HepG2 (cell line): ENCODE results near the gene SOCS1. TPM values are rescaled to one million over a fixed set of nuclear protein-coding genes. Genes with fewer than 3 reads are reported as not detected.

Experiments
- ATAC-seq: fragments of 200-7000 bp; cut with Tn5 transposase; 3 replicates; pipeline ENCODE4 v1.9.1; 2020; ENCODE audit warnings: mild to moderate bottlenecking, moderate library complexity
- BruUV-seq: library from RNA; stranded (reverse); fragments of 400-500 nt; replicated peaks from 2 replicates; lab custom pipeline; 2021; lab: Mats Ljungman, UMichigan
- CTCF ChIA-PET: fragments of 300-600 bp; formaldehyde crosslinking; extraction: SDS; loops from one replicate; lab custom pipeline; 2021; ENCODE audit warnings: low total read pairs, inconsistent platforms, low intra/inter-chr PET ratio; lab: Yijun Ruan, JAX
- POLR2A ChIA-PET: fragments of 350-600 bp; sonication (Branson Sonifier 250); formaldehyde crosslinking; loops from one replicate; lab custom pipeline; 2020; ENCODE audit warnings: antibody characterized with exemption, inconsistent platforms; lab: Yijun Ruan, JAX
- DNase-seq: peaks from one replicate; pipeline ENCODE4 v3.0.0-alpha.2; 2015; ENCODE audit warnings: low spot score
- FAIRE-seq: peaks from 3 replicates; lab custom pipeline; 2011; peaks lifted over from hg19 to GRCh38; lab: Jason Lieb, UNC
- H2AFZ ChIP-seq: one replicate; pipeline ENCODE4 v1.6.1; 2011; ENCODE audit warnings: low read length, inconsistent platforms
- H3K27ac ChIP-seq: fragments of 300-600 bp; 3 replicates; pipeline ENCODE4 v1.8.0; 2011; ENCODE audit warnings: mixed run types, mild to moderate bottlenecking, mixed read lengths, low read length, inconsistent platforms; ENCODE audit not compliant: insufficient read depth; ENCODE audit errors: extremely low read length
- H3K27me3 ChIP-seq, 2 experiments: fragments of 200-600 bp in 1 of 2; 2 replicates in 1 of 2; 3 replicates in 1 of 2; pipeline versions ENCODE4 v1.6.0 to v1.8.0; 2011; ENCODE audit warnings: low read length in 2 of 2, mild to moderate bottlenecking in 2 of 2, moderate library complexity in 2 of 2, inconsistent platforms in 1 of 2; ENCODE audit not compliant: insufficient read depth in 2 of 2, control insufficient read depth in 1 of 2
- H3K36me3 ChIP-seq, 2 experiments: fragments of 200-600 bp in 1 of 2; replicated peaks in 1 of 2; 2 replicates in 1 of 2; 3 replicates in 1 of 2; pipeline versions ENCODE4 v1.5.1 to v1.8.0; 2011; ENCODE audit warnings: low read length in 2 of 2, inconsistent platforms in 1 of 2; ENCODE audit not compliant: insufficient read depth in 2 of 2, control insufficient read depth in 1 of 2
- H3K4me1 ChIP-seq: 2 replicates; pipeline ENCODE4 v1.5.1; 2012; ENCODE audit warnings: low read length, inconsistent platforms; ENCODE audit not compliant: insufficient read depth
- H3K4me2 ChIP-seq: 2 replicates; pipeline ENCODE4 v1.6.0; 2011; ENCODE audit warnings: low read depth, low read length, inconsistent platforms
- H3K4me3 ChIP-seq, 3 experiments: fragments of 200-600 bp in 1 of 3; sonication (generic), shearing (Covaris generic) in 1 of 3; replicated peaks in 1 of 3; 2 replicates each; pipeline ENCODE4 v1.5.1; 2011 to 2016; ENCODE audit warnings: low read length in 3 of 3, inconsistent platforms in 2 of 3, low read depth in 2 of 3, mild to moderate bottlenecking in 2 of 3, control low read depth in 1 of 3, mixed read lengths in 1 of 3; ENCODE audit not compliant: insufficient read depth in 1 of 3
- H3K79me2 ChIP-seq: one replicate; pipeline ENCODE4 v1.6.1; 2011; ENCODE audit warnings: low read length, inconsistent platforms; ENCODE audit not compliant: insufficient read depth
- H3K9ac ChIP-seq: 2 replicates; pipeline ENCODE4 v1.6.0; 2011; ENCODE audit warnings: mild to moderate bottlenecking, low read depth, low read length, inconsistent platforms; ENCODE audit not compliant: insufficient read depth
- H3K9me3 ChIP-seq: 2 replicates; pipeline ENCODE4 v1.5.1; 2012; ENCODE audit warnings: mild to moderate bottlenecking, low read length
- H4K20me1 ChIP-seq: 2 replicates; pipeline ENCODE4 v1.6.0; 2011; ENCODE audit warnings: inconsistent platforms, mild to moderate bottlenecking, low read length, moderate library complexity; ENCODE audit not compliant: insufficient read depth
- CC2D1A ChIP-seq: sonication (generic); formaldehyde crosslinking; IDR thresholded peaks from 2 replicates; pipeline ENCODE4 v1.8.1; 2023; ENCODE audit warnings: mild to moderate bottlenecking, missing genetic modification reagents
- DMAP1 ChIP-seq: IDR thresholded peaks from 2 replicates; pipeline ENCODE4 v1.6.1; 2016
- FOXK2 ChIP-seq: fragments of 450-650 bp; IDR thresholded peaks from 2 replicates; pipeline ENCODE4 v1.6.1; 2016
- GABPA ChIP-seq, 2 experiments: IDR thresholded peaks; 2 replicates each; pipeline ENCODE4 v1.6.1; 2011 to 2016; ENCODE audit warnings: low read depth in 2 of 2, low read length in 1 of 2, missing biosample characterization in 1 of 2, missing genetic modification characterization in 1 of 2
- NRL ChIP-seq: sonication (generic); formaldehyde crosslinking; IDR thresholded peaks from 2 replicates; pipeline ENCODE4 v1.5.0; 2020; ENCODE audit warnings: missing genetic modification reagents, mild to moderate bottlenecking, moderate library complexity, borderline replicate concordance
- RXRA ChIP-seq: sonication (generic); formaldehyde crosslinking; IDR thresholded peaks from 2 replicates; pipeline ENCODE4 v1.5.1; 2020; ENCODE audit warnings: missing genetic modification reagents
- ZNF569 ChIP-seq: sonication (generic); formaldehyde crosslinking; IDR thresholded peaks from 2 replicates; pipeline ENCODE4 v1.5.0; 2020; ENCODE audit warnings: mild to moderate bottlenecking, missing genetic modification reagents, moderate library complexity, borderline replicate concordance
- ZNF703 ChIP-seq: sonication (generic); formaldehyde crosslinking; IDR thresholded peaks from 2 replicates; pipeline ENCODE4 v1.5.1; 2020; ENCODE audit warnings: missing genetic modification reagents, mild to moderate bottlenecking, moderate library complexity, borderline replicate concordance
- ZNF841 ChIP-seq: sonication (generic); formaldehyde crosslinking; IDR thresholded peaks from 2 replicates; pipeline ENCODE4 v1.8.1; 2023; ENCODE audit warnings: missing genetic modification reagents, borderline replicate concordance
- WGBS: methylation state at CpG from one replicate; pipeline ENCODE4 v1.1.6; 2017; ENCODE audit warnings: low lambda C conversion rate; 5-methylcytosine and 5-hydroxymethylcytosine counted together
- in situ Hi-C: cut with HindIII; loops from 2 replicates; pipeline ENCODE4 v1.10.0; 2017; ENCODE audit warnings: low pct_unique_long_range_greater_than_20kb; ENCODE audit not compliant: extremely low pct_ligation_motif_present
- intact Hi-C: fragments of 100-400 bp; cut with micrococcal nuclease; formaldehyde crosslinking; loops from one replicate; pipeline ENCODE4 v1.10.0; 2022; ENCODE audit not compliant: unreplicated experiment
- polyA plus RNA-seq, 8 experiments: library from polyadenylated mRNA; depleted of rRNA in 3 of 8; stranded (reverse) in 7 of 8; unstranded in 1 of 8; fragments of >200 nt; fragmentation: Illumina TruSeq in 4 of 8; extraction: Trizol in 4 of 8; gene quantifications; 2 replicates each; pipeline versions ENCODE4 v1.2.1 to v1.2.3, GENCODE V29; 2011 to 2016; ENCODE audit warnings: low read depth in 4 of 8, missing spikeins in 1 of 8, mixed read lengths in 1 of 8; ENCODE audit not compliant: insufficient read depth in 1 of 8
- total RNA-seq, 5 experiments: library from RNA; depleted of rRNA; stranded (reverse); fragments of >200 nt; fragmentation: Illumina TruSeq; extraction: Trizol; gene quantifications; 2 replicates each; pipeline ENCODE4 v1.2.3, GENCODE V29; 2016; ENCODE audit warnings: low read depth in 1 of 5
- TF ChIP-seq, protein P1 (sequence below): sonication (generic); formaldehyde crosslinking; IDR thresholded peaks from 2 replicates; pipeline ENCODE4 v1.9.0; 2021; ENCODE audit warnings: missing genetic modification reagents, borderline replicate concordance
- TF ChIP-seq, protein P2 (sequence below): sonication (generic); formaldehyde crosslinking; IDR thresholded peaks from 2 replicates; pipeline ENCODE4 v1.5.0; 2020; ENCODE audit warnings: missing genetic modification reagents
- TF ChIP-seq, protein P3 (sequence below): sonication (generic); formaldehyde crosslinking; IDR thresholded peaks from 2 replicates; pipeline ENCODE4 v1.4.0; 2020; ENCODE audit warnings: mild to moderate bottlenecking, low read depth, missing genetic modification reagents
- TF ChIP-seq, protein P4 (sequence below): sonication (generic); formaldehyde crosslinking; IDR thresholded peaks from 2 replicates; pipeline ENCODE4 v1.4.0; 2020; ENCODE audit warnings: missing genetic modification reagents, borderline replicate concordance

Gene SOCS1
- total and polyA plus RNA-seq, 2 of the 13 experiments (the other 11 are each of a cell fraction or from before 2014, with no cell fraction given) = 5.3 to 6.3 TPM

DNA sequence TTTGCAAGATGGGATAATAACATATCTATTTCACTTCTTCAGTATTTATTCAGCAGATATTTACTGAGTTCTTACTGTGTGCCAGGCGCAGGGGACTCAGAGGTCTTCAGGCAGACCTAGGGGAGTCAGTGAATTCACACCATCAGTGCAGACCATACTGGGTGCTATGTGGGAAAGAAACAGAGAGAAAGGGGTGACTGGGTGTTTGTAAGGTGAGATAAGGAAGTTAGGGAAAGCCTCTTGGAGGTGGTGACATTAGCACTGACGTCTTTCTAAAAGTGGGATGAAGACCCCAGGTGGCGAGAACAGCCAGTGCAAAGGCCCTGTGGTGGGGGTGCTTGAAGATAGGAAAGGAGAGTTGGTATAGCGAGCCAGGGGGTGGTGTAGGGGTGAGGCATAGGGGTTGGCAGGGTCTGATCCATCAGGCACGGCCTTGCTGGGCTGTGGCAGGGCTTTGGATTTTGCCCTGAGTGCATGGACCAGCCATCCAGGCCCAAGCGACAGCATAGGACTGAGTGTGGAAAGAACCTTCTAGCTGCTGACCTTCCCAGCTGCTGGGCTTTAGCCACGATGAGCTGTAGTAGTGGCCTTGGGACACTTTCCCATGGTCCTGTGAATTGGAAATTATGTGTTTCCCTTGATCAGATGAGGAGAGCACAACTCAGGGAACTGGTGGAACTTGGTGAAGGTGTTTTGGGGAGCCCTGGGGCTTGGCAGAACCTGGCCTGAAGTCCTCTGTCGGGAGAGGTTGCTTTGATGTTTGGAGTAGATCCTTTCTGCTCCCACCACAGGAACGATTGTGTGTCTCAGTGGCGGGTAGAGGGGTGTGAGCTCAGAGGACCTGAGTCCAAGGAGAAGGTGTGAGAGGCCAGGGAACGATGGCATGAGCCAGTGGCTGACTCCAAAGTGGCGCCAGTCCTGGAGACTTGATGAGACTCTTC lies 3.9 kb upstream of the SOCS1 start:
- Histone ChIP-seq H3K27me3 (no peaks in the 10 kb centered on the region; a peak in 2 of 5 replicates), H3K4me2 (peak overlapping the region; percentile 94), H3K79me2 (peaks cover 11% of the 10 kb centered on the region), H3K9ac (peak overlapping the region; percentile 3), H3K4me1 (peaks cover 81% of the 10 kb centered on the region), H2AFZ (peak overlapping the region; percentile 1), H3K36me3 (no peaks in the 10 kb centered on the region), H3K27ac (no peak overlapping the region), H4K20me1 (peaks cover 9% of the 10 kb centered on the region; the same call in 1 of the 2 replicates), H3K9me3 (no peaks in the 10 kb centered on the region), H3K4me3 (peak overlapping the region in 2 of 3 experiments; percentile 48 to 71; a peak in 4 of 6 replicates)
- ATAC-seq (no peak; the same call in 2 of the 3 replicates), FAIRE-seq (no peak), DNase-seq (no peak)
- in situ Hi-C loops (loop anchor here (5.0 kb wide), 2 partner anchors 87 to 293 kb away; partner anchors contain the start of gene RMI2), intact Hi-C loops (loop anchor here (5.0 kb wide), 2 partner anchors 37 to 112 kb away; no protein-coding TSS in a partner anchor)
- no TSS peak for BruUV-seq
- CTCF ChIA-PET = no interaction called here
- POLR2A ChIA-PET = interaction anchor here (0.7 to 9.0 kb wide), 12 partner anchors 15 to 128 kb away, joined by 3 to 351 read pairs (median 4); partner anchors contain the start of genes PRM1, PRM2, PRM3 and RMI2
- 23% methylated on average over 12 of the region's 12 CpGs for WGBS
- TF ChIP-seq FOXK2 (no peak), DMAP1 (no peak), ZNF841 (no peak), ZNF703 (CRISPR knock-in tag) (no peak), ZNF569 (CRISPR knock-in tag) (no peak), RXRA (CRISPR knock-in tag) (0 out of 2 replicates have a peak, but pooled peaks have one; percentile 33), GABPA (IDR thresholded peaks at IDR 0.05; ENCODE audit: low read depth, low read length) (no peak), GABPA (CRISPR knock-in tag; IDR thresholded peaks at IDR 0.05; ENCODE audit: low read depth) (no peak), NRL (CRISPR knock-in tag) (0 out of 2 replicates have a peak, but pooled peaks have one; percentile 67), CC2D1A (no peak)
- TF ChIP-seq, protein P1, sequence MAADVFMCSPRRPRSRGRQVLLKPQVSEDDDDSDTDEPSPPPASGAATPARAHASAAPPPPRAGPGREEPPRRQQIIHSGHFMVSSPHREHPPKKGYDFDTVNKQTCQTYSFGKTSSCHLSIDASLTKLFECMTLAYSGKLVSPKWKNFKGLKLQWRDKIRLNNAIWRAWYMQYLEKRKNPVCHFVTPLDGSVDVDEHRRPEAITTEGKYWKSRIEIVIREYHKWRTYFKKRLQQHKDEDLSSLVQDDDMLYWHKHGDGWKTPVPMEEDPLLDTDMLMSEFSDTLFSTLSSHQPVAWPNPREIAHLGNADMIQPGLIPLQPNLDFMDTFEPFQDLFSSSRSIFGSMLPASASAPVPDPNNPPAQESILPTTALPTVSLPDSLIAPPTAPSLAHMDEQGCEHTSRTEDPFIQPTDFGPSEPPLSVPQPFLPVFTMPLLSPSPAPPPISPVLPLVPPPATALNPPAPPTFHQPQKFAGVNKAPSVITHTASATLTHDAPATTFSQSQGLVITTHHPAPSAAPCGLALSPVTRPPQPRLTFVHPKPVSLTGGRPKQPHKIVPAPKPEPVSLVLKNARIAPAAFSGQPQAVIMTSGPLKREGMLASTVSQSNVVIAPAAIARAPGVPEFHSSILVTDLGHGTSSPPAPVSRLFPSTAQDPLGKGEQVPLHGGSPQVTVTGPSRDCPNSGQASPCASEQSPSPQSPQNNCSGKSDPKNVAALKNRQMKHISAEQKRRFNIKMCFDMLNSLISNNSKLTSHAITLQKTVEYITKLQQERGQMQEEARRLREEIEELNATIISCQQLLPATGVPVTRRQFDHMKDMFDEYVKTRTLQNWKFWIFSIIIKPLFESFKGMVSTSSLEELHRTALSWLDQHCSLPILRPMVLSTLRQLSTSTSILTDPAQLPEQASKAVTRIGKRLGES = no peak
- TF ChIP-seq, protein P2, sequence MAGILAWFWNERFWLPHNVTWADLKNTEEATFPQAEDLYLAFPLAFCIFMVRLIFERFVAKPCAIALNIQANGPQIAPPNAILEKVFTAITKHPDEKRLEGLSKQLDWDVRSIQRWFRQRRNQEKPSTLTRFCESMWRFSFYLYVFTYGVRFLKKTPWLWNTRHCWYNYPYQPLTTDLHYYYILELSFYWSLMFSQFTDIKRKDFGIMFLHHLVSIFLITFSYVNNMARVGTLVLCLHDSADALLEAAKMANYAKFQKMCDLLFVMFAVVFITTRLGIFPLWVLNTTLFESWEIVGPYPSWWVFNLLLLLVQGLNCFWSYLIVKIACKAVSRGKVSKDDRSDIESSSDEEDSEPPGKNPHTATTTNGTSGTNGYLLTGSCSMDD (CRISPR knock-in tag) = no peak
- TF ChIP-seq, protein P3, sequence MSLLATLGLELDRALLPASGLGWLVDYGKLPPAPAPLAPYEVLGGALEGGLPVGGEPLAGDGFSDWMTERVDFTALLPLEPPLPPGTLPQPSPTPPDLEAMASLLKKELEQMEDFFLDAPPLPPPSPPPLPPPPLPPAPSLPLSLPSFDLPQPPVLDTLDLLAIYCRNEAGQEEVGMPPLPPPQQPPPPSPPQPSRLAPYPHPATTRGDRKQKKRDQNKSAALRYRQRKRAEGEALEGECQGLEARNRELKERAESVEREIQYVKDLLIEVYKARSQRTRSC = no peak
- TF ChIP-seq, protein P4, sequence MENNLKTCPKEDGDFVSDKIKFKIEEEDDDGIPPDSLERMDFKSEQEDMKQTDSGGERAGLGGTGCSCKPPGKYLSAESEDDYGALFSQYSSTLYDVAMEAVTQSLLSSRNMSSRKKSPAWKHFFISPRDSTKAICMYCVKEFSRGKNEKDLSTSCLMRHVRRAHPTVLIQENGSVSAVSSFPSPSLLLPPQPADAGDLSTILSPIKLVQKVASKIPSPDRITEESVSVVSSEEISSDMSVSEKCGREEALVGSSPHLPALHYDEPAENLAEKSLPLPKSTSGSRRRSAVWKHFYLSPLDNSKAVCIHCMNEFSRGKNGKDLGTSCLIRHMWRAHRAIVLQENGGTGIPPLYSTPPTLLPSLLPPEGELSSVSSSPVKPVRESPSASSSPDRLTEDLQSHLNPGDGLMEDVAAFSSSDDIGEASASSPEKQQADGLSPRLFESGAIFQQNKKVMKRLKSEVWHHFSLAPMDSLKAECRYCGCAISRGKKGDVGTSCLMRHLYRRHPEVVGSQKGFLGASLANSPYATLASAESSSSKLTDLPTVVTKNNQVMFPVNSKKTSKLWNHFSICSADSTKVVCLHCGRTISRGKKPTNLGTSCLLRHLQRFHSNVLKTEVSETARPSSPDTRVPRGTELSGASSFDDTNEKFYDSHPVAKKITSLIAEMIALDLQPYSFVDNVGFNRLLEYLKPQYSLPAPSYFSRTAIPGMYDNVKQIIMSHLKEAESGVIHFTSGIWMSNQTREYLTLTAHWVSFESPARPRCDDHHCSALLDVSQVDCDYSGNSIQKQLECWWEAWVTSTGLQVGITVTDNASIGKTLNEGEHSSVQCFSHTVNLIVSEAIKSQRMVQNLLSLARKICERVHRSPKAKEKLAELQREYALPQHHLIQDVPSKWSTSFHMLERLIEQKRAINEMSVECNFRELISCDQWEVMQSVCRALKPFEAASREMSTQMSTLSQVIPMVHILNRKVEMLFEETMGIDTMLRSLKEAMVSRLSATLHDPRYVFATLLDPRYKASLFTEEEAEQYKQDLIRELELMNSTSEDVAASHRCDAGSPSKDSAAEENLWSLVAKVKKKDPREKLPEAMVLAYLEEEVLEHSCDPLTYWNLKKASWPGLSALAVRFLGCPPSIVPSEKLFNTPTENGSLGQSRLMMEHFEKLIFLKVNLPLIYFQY (CRISPR knock-in tag) = no peak; the same call in 1 of the 2 replicates
